Stimulated activated CD8-positive, alpha-beta memory T cell treated with anti-CD3 and anti-CD28 coated beads, Interleukin-15, amount 100 ng/mL, for 1 hour (primary cell): ENCODE data around the gene GINS3.
"Not testable (repeated sequence)": the region's sequence is repeated elsewhere in the genome, so short reads cannot be mapped to it uniquely, and the experiment has no call there.

Source experiments
- DNase-seq: peaks from one replicate; pipeline ENCODE4 v3.0.0-alpha.2; 2020; ENCODE audit warnings: low read depth

GINS3 gene

DNA sequence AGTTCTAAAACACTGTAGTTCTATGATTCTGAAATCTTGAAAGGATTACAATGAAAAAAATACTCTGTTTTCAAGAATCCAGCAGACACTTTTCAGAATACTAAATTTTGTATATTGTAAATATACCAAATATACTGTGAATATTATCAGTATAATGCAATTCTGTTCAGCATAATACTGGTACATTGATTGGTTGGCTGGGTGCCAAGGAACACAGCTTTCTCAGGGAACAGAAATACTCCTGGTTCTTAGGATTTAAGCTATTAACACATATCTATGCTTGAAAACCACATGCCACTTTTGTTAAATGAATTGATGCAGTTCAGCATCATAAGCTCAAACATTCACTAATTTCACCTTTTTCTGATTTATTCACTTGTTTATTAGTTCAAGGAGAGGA, 2.5 kb upstream of the GINS3 start:
- no peak for DNase-seq

DNA sequence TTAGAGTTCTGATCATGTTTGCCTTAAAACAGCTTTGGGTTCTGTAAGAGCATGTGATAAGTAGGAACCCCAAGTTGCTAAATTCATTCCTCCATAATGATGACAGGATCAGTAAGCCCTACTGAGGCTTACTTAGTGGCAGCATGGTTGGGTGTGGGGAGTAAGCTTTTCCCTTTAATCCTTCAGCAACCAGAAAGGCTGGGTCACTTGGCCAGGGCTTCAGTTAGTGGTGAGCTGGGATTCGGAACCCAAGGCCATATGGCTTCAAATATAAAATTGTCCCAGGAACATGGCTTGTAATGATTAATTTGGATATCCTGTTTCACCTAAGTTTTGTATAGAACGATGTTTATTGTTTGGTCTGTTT, 850 bp downstream of the GINS3 start:
- DNase-seq: no peak

DNA sequence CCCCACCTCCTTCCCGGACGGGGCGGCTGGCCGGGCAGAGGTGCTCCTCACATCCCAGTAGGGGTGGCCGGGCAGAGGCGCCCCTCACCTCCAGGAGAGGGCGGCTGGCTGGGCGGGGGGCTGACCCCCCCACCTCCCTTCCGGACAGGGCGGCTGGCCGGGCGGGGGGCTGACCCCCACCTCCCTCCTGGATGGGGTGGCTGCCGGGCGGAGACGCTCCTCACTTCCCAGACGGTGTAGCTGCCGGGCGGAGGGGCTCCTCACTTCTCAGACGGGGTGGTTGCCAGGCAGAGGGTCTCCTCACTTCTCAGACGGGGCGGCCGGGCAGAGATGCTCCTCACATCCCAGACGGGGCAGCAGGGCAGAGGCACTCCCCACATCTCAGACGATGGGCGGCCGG, 4.6 kb downstream of the GINS3 start:
- not testable (repeated sequence) for DNase-seq

DNA sequence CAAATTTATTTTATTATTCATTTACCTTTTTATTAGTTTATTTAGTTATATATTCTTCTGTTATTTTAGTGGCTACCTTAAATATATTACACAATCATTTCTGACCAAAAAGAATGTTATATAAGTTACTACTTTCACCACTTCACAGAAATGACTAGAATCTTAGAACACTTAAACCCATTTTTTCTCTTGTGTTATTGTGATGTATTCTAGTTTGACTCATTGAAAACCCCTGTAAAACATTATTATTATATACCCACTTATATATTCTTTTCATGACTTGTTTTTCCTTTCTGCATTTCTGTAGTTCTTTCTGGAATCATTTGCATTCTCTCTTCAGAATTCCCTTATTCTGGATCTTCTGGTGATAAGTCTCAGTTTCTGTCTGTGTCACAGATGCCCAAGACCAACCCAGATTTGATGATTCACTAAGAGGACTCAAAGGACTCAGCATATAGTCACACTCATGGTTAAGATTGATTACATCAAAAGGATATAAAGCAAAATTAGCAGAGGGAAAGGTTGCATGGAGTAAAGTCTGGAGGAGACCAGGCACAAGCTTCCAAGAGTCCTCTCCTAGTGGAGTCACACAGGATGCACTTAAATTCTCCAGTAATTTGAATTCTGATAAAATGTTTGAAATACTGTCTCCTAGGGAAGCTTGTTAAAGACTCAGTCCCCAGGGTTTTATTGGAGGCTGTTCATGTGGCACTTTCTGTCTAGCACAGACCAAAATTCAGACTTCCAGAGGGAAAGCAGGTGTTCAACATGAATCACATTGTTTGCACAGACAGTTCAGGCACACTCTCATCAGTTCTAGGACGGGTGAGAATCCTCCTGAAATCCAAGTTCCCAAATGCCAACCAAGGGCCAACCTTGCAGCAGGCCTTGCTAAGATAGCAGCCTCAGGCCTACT, 7.7 kb downstream of the GINS3 start:
- no peak for DNase-seq

DNA sequence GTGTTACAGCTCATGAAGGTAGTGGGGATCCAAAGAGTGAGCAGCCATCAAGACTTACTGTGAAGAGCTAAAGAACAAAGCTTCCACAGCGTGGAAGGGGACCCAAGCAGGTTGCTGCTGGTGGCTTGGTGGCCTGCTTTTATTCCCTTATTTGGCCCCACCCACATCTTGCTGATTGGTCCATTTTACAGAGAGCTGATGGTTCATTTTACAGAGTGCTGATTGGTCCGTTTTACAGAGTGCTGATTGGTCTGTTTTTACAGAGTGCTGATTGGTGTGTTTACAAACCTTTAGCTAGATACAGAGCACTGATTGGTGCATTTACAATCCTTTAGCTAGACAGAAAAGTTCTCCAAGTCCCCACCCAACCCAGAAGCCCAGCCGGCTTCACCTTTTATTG, 9.0 kb downstream of the GINS3 start:
- DNase-seq: not testable (repeated sequence)

DNA sequence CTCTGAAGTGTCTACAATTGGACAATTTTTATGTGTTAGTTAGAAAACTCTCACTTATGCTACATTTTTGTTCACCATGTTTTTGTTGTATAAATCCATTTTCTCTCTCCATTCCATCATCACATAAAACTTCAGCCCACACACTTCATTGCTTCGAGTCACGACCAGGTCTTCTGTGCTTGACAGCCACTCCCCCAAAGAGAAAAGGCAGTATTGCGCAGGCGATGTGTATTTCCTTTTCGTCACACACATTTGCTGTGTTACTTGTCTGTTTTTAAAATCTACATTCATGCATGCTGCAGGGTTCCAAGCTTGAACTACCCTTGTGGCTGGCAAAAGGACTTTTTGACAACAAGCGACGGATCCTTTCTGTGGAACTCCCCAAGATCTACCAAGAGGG, 10.5 kb downstream of the GINS3 start:
- DNase-seq: no peak

DNA sequence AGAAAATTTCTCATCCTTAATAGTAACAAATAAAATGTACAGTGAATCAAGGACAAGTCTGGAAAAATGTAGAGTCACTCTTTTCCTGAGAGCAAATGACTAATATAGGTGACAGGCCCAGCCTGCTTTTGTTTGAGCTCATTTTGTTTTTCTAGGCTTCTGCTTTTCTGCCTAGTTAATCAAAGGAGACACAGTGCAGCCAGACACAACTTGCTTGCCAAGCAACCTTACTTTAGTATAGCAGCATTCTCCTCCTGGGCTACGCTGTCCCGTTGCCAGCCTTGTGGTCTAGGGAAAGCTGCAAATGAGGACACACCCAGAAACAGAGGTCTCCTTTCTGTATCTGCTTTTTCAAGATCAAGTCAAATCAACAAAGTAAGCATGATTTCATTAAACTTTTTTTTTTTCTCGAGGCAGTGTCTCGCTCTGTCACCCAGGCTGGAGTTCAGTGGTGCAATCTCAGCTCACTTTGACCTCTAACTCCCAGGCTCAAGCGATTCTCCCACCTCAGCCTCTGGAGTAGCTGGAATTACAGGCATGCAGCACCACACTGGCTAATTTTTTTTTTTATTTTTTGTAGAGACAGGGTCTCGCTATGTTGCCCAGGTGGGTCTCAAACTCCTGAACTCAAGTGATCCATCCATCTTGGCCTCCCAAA, 17.2 kb downstream of the GINS3 start:
- DNase-seq: no peak

DNA sequence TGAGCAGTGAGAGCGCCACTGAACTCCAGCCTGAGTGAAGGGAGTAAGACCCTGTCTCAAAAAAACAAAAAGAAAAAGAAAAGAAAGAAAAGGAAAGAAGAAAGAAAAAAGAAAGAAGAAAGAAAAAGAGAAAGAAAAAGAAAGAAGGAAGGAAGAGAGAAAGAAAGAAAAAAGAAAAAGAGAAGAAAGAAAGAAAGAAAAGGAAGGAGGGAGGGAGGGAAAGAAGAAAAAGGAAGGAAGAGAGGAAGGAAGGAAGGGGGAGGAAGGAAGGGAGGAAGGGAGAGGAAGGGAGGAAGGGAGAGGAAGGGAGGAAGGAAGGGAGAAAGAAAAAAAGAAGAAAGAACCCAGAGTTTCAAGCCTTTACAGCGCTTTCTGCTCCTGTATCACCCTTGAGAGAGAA, 19.1 kb downstream of the GINS3 start:
- no peak for DNase-seq

DNA sequence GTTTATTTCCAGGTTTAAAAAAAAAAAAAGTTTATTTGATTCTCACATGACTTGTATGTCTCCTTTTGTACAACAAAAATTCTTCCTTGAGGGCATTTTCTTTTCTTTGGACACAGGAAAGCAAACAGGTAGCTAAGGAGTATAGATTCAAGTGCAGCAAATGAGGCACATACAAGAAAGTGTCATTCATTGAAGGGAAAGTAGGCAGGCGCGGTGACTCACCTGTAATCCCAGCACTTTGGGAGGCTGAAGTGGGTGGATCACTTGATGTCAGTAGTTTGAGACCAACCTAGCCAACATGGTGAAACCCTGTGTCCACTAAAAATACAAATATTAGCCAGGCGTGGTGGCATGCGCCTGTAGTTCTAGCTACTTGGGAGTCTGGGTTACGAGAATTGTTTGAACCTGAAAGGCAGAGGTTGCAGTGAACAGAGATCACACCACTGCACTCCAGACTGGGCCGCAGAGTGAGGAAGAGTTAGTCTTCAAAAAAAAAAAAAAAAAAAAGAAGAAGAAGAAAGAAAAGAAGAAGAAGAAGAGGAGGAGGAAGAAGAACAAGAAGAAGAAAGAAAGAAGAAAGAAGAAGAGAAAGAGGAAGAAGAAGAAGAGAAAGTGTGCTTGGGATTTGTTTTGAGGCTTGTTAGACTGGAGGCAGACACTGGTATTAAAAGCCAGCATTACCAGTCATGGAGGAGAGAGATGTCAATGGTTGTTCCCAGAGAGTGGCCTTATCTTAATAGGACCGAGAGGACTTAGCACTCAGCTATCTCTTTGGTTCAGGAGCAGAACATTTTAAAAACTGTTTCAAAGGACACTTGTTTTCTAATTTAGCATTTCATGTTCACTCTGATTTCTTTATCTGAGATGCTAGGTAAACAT, 19.7 kb downstream of the GINS3 start:
- DNase-seq: no peak

DNA sequence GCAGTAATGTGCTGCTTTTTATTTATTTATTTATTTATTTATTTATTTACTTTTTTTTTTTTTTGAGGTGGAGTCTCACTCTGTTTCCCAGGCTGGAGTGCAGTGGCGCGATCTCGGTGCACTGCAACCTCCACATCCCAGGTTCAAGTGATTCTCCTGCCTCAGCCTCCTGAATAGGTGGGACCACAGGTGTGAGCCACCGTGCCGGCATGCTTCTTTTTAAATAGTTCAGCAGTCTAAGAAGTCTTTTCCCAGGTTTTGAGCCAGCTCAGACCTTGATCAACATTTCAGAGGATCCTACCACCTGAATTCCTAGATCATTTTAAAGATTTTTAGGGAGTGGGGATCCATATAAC, 20.3 kb downstream of the GINS3 start:
- not testable (repeated sequence) for DNase-seq

DNA sequence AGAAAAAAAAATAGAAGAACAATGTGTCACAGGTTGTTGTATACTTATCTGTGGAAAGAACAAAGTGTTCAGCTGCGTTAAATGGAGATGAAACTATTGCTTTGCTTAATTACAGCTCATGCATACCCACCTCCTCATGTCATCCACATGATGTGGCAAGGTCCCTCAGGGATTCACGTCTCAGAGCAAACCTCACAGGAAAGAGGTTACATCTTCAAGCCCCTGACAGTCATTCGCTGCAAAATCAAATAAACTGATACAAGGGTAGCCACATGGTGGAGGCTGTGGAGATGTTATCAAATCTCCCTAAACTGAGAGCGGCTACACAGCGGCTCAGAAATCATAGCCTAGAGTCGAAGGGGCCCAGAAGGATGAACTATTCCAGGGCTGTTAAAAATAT, 21.1 kb downstream of the GINS3 start:
- DNase-seq: no peak

DNA sequence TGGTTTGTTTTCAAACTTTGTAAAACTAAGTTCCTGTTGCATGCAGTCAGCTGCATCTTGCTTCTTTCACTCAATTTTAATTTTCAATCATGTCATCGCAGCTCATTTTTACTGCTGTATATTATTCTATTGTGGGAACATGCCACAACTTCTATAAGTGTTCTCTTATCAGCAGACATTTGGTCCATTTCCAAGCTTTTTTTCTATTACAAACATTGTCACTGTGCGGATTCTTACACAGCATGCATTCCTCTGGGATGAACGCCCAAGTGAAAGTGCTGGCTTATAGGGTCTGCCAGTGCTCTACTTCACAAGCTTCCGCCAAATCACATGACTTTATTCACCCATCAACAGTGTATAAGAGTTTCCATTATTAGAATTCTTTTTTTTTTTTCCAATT, 22.7 kb downstream of the GINS3 start:
- no peak for DNase-seq

DNA sequence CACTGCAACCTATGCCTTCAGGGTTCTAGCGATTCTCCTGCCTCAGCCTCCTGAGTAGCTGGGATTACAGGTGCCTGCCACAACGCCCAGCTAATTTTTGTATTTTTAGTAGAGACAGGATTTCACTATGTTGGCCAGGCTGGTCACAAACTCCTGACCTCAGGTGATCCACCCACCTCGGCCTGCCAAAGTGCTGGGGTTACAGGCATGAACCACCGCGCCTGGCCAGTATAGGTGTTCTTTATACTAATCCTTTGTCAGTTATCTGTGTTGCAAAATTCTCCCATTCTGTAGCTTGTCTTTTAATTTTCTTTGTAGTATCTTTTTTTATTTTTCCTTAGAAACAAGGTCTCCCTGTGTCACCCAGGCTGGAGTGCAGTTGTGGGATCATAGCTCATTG, 23.7 kb downstream of the GINS3 start:
- not testable (repeated sequence) for DNase-seq

DNA sequence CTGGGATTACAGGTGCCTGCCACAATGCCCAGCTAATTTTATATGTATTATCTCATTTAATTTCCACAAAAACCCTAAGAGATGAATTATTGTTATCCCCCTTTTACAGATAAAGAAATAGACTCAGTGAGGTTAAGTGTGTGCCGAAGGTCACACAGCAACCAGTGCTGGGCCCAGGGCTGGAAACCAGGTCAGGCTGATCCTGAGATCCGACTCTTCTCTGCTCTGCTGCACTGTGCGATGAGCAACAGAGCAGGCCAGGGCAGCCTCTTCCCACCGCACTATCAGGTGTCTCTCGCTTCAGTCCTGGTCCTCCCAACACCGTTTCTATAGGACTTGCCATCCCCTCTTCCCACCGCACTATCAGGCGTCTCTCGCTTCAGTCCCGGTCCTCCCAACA, 24.8 kb downstream of the GINS3 start:
- no peak for DNase-seq

DNA sequence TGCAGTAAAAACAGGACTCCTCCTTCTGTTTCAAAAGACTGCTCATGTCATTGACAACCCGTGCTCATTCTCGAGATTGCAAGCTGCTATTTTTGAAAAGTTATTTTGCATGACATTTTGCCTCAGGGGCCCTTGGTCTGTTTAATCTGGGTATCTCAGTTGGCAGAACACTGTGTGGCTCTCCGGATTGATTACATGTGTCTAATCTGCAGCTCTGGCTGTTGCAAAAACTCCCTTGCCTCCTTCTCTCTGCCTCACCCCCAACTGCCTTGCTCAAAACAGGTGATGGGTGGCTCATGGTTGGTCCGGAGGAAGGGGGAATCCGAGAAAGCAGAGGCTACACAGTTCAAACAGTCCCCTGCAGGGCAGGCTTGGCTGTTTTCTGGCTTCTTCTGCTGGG, 25.3 kb downstream of the GINS3 start:
- no peak for DNase-seq

DNA sequence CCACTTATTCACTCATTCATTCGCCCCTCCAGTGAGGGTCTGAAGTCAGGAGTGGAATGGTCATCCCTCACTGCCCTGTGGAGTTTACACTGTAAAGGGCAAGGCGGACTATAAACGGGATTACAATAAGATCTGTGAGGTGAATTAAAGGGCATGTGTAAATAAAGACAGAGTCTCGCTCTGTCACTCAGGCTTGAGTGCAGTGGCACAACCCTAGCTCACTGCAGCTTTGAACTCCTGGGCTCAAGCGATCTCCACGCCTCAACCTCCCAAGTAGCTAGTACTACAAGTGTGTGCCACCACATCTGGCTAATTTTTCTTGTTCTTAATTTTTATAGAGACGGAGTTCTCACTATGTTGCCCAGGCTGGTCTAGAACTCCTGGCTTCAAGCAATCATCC, 25.8 kb downstream of the GINS3 start:
- no peak for DNase-seq

DNA sequence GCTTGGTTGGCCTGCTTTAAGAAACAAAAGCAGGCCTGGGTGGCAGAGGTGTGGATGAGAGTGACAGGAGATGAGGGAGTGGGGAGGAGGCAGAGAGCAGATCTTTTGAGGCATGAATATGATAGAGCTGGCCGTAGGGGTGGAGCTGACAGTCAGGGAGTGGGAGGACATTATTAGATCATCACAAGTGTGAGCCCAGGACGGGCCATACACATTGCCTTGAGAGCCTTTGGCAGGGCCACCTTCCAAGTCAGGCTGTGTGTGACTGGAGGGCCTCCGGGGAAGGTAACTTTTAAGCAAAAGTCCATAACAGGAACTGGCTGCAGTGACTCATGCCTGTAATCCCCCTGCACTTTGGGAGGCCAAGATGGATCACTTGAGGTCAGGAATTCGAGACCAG, 26.3 kb downstream of the GINS3 start:
- DNase-seq: no peak

DNA sequence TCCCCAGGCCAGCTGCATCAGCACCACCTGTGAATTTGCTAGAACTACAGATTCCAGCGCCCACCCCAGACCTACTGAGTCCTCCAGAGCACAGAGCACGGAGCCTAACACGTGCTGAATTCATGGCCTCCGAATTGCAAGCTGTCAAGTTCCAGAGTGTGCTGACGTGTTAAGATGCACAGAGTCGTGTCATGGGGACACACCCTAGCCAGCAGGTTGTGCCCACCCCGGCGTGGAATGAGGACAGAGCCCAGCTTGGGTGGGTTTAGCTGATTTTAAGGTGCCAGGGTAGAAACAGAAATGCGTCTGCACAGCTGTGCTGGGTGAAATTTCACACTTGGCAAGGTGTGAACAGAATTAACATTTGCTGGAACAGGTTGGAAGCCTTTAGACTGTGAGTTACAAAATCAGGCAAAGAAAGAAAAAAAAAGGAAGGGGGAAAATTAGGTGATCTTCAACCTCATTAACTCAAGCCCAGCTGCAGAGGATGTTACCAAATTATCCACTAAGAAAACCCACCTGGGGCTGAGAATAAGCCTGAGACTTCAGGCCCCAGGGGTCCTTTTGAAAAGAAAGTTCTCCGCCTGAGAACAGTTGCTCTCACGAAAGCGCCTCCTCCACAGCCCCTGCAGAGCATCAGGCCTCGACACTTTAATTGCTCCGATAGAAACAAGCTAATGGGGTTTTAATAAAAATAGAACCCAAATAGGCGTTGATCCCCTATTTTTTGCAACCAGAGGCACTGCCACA, 27.1 kb downstream of the GINS3 start:
- no peak for DNase-seq

DNA sequence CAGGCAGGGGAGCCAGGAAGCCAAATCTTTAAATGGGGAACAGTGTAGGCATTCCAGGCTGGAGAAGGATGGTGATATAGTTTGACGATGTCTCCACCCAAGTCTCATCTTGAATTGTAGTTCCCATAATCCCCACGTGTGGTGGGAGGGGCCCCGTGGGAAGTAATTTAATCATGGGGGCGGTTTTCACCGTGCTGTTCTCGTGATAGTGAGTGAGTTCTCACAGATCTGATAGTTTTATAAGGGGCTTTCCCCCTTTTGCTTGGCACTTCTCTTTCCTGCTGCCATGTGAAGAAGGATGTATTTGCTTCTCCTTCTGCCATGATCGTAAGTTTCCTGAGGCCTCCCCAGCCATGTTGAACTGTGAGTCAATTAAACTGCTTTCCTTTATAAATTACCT, 28.8 kb downstream of the GINS3 start:
- no peak for DNase-seq

DNA sequence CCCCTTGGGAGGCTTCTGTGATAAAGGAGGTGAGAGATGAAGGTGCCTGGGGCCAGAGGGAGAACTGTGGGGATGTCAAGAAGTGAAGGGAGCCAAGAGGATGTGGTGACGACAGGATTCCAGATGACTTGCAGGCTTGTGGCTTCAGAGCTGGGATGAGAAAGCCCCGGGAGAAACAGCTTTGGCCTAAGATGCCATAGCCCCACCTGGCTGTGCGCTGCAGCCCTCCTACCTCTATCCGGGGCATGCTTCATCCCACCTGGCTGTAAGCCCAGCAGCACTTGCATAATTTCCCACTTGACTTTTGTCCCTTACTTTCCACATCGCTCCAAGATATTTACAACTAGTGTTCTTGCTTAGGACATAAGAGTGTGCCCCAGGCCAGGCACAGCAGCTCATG, 29.3 kb downstream of the GINS3 start:
- no peak for DNase-seq

DNA sequence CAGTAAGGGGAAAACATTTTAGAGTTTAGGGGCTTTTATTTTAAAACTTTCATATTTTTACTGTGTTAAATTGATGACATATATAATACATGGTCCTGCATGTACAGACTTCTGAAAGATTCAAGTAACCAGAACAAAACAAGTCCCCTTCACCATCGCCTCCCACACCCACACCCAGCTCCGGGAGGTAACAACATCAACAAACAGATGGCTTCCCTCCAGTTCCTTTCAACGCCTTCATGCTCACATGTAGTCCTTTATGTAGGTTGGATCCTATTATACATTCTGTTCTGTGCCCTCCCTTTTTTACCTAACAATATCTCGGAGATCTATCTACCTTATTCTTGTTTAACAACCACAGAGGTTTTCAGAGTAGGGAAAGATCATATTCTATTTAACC, 30.5 kb downstream of the GINS3 start:
- DNase-seq: no peak

DNA sequence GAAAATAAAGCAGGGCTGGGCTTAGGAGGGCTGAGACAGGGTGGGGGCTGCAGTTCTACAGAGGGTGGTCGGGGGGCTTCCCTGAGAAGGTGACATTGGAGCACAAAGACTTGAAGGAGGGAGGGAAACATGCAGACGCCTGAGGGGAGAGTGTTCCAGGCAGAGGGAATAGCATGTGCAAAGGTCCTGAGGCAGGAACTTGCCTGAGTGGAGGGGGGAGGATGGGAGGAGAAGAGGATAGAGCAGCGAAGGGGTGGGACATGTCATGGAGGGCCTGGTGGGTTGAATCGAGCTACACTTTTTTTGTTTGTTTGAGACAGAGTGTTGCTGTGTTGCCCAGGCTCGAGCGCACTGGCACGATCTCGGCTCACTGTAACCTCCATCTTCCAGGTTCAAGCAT, 33.0 kb downstream of the GINS3 start:
- DNase-seq: no peak
